GM18508 (cell line): Measurements from ENCODE around the gene CFAP73.

Experiments used
- ATAC-seq: cut with Tn5 transposase; IDR thresholded peaks from one replicate; pipeline ENCODE4 v1.9.1; 2021; ENCODE audit warnings: moderate number of reproducible peaks; ENCODE audit not compliant: insufficient read depth, unreplicated experiment

Gene CFAP73

DNA sequence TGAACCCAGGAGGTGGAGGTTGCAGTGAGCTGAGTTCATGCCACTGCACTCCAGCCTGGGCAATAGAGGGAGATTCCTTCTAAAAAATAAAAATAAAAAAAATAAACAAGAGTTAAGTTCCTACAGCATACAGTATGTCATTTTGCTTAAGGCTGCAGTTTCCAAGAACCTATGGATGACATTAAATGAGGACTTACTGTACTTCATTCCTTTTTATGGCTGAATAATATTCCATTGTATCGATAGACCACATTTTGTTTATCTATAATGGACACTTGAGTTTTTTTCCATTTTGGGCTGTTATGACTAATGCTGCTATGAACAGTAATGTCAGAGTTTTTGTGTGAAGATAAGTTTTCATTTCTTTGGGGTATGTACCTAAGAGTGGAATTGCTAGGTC is 31.4 kb upstream of the CFAP73 start:
- no peak for ATAC-seq

DNA sequence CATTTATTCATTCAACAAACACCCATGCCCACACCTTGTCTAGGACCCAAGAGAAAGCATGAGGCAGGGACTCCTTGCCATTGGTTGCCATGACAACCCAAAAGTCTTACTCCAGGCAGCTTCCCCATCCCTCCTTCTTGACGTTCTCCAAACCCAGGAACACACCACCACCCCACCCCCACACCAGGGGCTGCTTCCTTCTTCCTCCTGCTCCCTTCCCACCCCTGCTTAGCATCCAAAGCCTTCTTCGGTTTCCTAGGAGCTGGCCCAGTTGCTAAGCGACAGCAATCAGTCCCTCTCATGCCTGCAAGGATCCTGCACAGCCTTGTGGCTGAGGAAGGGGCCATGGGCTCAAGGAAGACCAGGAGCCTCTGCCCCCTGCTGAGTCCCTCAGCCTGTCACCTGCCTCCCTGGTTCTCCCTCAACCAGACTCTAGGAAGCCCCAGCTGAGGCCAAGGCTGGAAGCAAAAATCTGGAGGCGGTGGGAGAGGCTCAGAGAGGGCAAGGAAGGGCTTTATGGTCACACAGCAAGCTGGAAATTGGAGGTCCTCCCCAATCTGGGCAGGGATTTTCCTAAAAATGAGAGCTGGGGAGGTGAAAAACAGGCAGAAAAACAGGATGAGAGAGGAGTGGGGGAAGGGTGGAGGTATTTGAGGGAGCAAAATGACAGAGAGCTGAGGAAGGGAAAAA is 29.4 kb upstream of the CFAP73 start:
- no peak for ATAC-seq

DNA sequence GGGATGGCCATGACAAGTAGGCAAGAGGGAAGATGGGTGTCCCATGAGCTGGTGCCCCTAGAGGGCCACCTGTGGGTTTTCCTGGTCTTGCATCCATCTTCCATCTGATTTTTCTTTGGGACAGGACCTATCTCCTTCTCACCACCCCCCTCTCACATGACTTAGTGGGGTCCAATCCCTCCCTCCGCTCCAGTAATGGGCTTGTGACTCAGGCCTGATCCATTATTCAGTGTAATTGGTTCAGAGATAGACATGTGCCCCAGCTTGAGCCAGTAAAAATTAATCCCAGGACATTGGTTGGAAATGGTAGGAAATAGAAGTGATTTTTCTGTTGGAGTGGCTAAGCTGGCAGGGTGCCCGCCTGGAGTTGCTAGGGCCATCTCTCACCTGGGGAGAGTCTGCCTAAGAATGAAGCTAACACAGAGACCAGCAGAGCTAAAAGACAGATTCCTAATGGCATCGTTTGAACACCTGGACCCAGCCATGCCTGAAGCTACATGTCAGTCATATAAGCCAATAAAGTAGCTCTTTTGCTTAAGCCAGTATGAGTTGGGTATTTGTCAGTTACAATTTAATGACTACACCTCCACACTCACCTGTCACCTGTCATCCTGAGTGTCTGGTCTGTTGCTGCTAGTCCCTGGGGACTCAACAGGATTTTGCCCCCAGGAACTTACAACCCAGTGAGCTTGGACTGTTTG is 28.7 kb upstream of the CFAP73 start:
- no peak for ATAC-seq

DNA sequence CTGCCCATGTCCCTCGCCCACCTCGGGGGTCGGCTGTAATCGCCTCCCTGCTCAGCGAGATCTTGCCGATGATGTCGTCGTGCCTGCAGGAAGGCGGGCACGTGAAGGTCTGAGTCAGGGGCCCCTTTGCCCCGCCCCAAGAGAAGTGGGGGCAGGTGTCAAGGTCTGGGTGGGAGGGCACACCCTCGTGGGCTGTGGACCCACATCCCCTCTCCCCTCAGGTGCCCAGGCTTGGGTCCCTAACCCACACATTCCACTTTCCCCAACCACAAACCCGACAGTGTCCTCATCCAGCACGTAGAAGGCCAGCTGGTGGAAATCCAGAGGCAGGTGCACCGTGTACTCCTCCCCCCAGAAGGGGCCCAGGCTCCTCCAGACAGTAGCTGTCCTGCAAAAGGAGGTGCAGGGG is 21.7 kb upstream of the CFAP73 start:
- ATAC-seq = no peak

DNA sequence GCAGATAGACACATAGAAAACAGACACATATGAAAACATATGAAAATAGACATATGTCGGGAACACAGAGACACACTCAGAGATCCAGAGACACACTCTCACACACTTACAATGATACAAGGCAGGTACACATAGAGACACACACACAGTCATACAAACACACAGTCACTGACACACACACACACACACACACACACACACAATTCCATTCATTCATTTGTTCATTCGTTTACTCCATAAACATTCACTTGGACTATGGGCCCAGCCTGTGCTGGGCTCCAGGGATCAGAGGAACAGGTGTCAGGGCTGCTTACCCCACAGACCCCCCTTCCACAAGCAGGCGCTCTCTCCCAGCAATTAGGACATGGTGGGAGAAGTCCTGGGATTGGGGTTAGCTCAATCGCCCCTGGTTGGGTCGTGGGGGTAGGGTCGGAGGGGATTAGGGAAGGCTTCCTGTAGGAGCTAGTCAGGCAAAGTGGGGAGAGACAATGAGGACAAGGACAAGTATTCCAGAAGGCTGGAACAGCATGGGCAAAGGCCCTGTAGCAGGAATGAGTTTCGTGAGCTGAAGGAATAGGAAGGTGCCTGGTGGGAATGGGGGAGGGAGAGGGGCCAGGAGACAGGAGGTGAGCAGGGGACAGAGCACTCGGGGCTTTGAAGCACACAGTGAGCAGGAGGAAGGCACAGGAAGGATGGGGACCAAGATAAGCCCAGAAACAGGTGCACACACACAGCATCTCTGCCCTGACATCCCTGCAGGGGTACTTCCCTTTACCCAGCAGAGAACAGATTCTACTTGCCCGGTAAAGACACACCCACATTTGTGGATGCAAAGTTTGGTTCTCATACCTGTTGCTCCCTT is 20.5 kb upstream of the CFAP73 start:
- ATAC-seq = no peak

DNA sequence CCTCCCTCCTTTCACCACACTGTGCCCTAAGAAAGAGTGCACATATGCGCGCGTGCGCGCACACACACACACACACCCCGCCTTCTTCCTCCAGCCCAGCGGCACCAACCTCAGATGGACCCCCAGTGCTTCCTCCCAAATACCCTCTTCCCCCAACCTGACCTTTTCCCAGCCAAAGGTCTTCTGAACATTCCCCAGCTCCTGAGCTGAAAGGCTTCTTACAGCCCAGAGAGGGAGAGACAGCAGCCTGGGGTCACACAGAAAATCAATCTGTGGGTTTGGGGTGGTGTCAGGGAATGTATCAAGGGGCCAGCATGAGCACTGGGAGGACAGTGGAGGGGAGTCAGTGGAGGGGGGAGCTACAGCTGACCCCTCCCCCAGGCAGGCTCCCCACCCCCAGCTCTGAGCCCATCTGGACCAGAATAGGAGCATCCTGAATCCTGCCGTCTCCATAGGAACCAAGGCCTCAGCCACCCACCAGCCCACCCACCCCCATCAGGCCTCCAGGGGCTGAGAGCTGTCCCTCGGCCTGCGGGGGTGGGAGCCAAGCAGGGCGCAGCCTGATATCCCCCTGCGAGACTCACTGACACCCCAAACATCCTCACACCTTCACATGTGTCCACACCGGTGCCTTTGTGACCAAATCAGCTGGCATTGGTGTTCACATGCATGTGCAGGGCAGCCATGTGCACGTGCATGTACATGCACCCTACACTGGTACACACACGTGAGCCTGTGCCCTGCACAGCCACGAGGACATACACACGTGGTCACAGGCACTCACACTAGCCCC is 19.7 kb upstream of the CFAP73 start:
- no peak for ATAC-seq

DNA sequence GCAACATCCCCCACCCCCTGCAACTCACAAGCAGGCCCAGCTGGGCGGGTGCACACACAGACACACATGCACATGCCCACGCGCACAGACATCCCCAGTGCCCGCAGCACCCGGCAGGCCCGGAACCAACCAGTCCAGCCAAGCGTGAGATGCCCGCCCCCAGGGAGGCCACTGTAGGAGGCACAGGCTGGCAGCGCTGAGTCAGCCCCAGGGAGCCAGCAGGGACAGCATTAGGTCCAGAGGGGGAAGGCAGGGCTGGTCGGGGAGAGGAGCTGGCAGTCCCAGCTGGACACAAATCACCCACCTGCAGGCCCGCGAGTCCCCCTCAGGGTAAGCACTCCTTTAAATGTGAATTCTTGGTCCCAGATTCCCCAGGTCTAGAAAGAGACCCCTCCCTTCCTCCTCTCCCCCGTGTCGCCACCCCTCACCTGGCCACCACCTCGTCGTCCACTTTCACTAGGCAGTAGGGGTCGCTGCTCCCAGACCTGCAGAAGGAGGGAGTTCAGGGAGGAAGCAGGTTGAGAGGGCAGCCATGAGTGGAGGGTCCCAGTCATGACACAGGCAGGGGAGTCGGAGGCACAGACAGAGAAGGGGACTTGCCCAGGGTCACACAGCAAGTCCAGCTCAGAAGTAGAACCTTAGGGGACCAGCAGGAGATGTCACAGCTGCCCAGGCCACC is 18.9 kb upstream of the CFAP73 start:
- ATAC-seq = no peak

DNA sequence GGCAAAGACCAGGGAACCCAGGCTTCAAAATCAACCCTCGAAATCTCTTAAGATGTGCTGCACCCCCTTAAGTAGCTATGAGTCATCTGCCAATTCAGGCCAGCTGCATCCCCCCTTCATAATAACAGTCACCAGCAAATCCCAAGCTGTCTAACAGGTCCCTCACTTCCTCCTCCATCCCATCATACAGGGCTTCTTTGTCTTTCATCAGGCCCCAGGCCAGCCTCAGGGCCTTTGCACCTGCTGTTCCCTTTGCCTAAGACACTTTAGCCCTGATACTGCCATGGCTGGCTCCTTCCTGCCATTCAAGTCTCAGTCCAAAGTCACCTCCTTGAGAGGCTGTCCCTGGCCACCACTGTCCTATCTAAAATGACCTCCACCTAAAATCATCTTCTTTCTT is 18.0 kb upstream of the CFAP73 start:
- no peak for ATAC-seq

DNA sequence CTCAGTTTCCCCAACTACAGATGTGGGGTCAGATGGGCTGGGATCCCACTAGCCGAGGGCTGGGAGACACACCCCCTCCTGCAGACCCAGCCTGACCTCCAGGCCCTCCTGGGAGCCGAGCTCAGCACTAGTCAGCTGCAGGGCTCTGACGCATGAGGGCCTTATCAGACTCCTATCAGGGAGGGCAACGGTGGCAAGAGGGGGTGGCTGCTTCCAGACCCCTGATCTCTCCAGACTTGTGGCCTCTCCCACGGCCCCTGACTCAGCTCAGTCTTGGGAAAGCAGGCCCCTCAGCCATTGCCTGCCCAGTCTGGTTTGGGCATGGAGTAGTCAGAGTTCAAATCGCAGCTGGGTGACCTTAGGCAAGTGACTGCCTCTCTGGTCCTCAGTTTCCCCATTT is 16.5 kb upstream of the CFAP73 start:
- no peak for ATAC-seq

DNA sequence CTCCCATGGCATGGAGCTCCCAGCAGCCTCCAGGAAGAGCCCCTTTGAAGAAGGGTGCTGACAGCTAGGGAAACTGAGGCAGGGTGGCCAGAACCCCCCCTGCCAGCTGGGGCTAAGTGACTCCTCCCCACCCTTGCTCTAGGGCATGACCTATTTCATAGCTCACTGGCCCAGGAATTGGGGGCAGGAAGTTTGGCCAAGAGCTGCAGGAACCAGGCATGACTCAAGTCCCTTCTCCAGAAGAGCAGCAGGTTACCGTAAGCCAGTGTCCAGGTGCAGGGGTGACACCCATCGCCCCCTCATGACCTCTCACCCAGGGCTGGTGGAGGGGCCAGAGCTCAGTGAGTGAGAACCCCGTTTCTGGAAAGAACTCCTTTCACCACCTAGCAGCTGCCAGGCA is 15.9 kb upstream of the CFAP73 start:
- no peak for ATAC-seq

DNA sequence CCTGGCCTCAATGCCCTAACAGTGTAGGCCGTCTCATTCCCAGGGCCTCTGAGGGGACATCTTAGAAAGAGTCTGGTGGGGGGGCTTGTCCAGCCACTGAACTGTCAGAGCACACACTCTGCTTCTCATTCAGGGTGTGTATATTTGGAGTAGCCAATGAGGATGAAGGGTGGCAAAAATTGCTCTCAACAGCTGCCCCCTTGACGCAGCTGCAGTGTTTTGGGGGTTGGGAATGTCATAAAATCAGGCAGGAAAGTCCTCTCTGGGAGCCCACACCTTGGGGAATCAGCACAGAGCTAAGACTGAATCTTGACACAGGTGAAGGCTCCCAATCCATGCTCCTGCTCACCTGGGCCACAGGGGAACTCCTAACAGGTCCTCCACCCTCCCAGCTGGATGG is 15.5 kb upstream of the CFAP73 start:
- no peak for ATAC-seq

DNA sequence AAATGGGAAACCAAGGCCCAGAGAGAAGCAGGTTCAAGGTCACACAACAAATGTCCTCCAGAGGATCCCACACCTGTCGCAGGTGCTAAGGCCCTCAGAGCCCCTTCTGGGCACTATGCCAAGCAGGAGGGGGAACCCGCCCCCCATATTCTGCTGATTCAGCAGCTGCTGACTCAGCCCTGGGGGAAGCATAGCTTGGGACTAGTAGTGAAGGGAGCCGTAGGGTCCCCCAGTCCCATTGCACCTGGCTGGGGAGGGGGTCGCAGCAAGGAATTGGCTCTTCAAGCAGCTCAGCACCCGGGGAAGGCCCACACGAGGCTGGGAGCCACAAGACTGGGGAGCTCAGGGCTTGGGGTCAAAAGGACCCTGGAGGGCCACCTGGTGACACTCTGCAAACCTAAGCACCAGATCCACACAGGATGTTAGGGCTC is 15.0 kb upstream of the CFAP73 start:
- no peak for ATAC-seq

DNA sequence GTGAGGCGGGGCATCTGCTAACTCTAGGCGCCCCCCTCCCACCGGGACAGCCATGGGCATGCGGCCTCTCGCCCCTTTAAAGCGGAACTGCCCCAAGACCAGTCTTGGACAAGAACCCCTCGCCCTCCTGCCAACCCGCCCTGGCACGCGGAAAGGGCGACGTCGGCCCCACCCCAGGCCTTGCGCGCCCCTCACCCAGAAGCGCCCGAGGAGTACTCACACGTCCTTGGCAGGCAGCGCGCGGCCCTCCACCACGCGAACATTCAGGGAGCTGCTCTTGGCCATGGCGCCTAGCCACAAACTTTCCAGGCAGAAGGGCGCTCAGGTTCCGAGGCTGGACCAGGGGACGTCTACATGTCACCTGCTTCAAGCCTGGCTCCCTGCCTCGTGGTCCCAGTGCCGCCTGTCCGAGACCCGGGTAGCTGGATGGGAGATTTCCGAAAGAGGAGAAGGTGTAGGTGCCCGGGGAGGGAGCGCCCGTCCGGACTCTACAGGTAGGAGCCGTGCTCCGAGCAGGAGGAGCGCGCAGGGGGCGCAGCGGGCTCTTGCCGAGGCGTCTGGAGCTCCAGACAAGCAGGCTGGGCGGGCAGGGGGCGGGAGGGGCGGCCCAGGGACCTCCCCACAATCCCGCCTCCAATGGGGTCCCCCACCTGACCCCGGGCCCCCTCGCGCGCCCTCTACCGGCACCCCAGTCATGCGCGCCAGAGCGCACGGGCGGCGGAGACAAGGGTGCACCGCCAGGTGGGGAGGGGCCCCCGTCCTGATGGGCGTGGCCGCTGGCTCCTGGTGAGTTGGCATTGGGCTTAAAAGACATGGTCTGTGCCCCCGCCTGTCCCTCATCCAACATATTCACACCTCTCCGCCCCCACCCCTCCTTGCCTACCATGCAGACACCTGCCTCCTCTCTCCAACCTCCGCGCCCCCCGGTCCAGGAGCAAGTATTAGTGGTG is 14.1 kb upstream of the CFAP73 start, which contains the start of gene RASAL1:
Gene RASAL1 (minus strand): TSS at position 584 of the 950 bp plus-strand sequence. CDS start 299 bp downstream, at position 285.
- no peak for ATAC-seq

DNA sequence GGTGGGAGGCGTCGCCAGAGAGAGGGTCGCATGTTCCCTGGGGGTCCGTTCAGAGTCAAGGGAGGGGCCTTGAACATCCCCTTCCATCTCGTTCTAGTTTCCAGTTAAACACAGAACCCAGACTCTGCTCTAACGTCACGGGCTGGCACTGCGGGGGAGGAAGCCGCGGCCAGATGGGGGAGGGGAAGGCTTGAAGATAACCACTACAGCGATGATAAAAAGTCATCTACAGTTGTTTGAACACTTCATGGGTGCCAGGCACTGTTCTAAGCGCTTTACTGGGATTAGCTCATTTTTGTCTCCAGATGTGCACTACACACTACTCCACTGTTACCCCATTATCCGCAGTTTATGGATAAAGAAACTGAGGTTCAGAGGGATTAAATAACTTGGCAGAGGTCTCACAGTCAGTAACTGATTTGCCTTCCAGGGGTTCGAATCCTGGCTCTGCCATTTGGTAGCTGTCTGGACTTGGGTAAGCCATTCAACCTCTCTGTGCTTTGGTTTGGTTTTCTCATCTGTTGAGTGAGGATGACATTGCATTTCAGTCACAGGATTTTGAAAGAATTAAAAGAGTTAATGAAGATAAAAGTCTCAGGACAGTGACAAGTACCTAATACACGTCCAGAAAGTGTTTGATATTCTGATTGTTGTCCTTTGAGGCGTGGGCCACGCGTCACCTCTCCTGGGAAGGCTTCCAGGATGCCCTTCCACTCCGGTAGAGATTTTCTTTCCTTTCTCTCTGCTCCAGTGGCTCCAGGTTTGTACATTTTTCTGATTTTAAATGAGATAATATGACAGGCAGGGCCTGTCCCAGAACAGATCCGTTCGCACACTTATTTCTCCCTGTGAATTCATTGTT is 13.2 kb upstream of the CFAP73 start:
- no peak for ATAC-seq

DNA sequence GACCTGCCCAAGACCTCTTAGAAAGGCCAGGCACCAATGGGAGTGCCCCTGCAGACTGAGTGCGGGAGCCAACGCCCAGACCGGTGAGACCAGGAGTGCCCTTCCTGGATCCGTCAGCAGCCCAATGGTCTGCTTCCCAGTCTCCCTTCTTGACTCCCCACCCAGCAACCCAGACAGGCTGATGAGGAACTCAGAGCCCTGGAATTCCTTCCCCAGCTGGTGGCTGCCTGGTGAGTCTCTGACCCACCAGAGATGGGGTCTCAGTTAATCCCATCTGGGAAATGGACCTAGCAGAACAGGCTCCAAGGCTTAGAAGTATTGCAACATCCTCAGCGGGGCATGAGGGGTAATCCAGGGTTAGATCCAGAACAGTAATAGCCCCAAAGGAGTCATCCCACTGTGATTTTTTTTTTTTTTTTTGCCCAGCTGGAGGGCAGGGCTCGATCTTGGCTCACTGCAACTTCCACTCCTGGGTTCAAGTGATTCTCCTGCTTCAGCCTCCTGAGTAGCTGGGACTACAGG is 12.5 kb upstream of the CFAP73 start:
- no peak for ATAC-seq

DNA sequence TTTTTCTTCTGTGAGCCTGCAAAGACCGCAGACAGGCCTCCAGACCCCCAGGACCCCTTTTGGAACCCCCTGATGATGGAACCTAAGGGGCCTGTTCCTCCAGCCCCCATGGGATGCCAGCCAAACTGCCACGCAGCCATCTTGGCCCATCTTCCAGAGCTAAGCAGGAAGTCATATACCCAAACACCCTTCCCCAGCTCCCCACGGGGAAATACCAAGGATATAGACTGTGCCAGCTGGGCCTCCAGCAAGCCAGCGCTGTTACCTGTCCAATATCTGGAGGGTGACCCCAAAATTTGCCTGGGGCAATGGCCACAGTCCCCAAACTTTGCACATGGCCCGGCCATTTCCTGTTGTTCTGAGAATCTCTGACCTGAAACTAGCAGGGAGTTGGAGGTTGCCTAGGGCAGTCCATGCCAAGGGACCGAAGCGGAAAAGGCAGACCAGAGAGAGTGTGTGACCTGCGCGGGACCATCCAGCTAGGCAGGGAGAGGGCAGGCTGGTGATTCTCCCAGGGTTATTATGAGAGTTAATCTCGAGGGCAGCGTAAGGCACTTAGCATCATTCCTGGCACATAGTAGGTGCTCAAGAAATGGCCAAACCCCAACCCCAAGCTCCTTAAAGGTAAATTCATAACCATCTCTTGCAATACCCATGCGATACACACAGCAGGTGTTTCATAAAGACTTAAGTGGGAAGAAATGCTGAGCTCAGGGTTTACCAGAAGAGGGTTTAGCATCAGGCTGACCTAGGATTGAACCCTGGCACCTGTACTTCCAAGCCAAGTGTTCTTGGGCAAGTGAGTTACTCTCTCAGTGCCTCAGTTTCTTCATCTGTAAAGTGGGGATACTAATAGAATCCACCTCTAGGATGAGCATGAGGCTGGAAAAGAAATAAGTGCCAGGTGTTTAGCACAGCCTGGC is 11.4 kb upstream of the CFAP73 start:
- ATAC-seq = no peak
